ENCODE results near the gene TLR10. TPM values are rescaled to one million over a fixed set of nuclear protein-coding genes. Genes with fewer than 3 reads are reported as not detected.

TLR10 gene
- polyA plus RNA-seq, 1 experiment, result not detected

- TF ChIP-seq CTCF (IDR thresholded peaks at IDR 0.05; ENCODE audit: insufficient read depth, low read depth, low read length), result no peak
- ChIA-PET CTCF (interaction anchor here (4.6 to 6.5 kb wide), 2 partner anchors 9 to 561 kb away, joined by 16 to 40 read pairs; no protein-coding TSS in a partner anchor), POLR2A (no interaction called here)
- Histone ChIP-seq H3K27me3 (ENCODE audit: control insufficient read depth, insufficient read depth, low read length) (peaks cover 1% of the 10 kb centered on the region; the same call in 1 of the 2 replicates), H3K36me3 (ENCODE audit: control insufficient read depth, insufficient read depth, low read length) (no peaks in the 10 kb centered on the region), H3K4me3 (ENCODE audit: low read depth, low read length) (no peak overlapping the region)
- DNase-seq (ENCODE audit: low read depth), result no peak
These were observed 42.5 kb downstream of the TLR10 start for GRCh38 chr4:38740303-38740702.

GRCh38 chr4:38738940-38739803, 43.6 kb downstream of the TLR10 start:
- ChIA-PET POLR2A (no interaction called here), CTCF (interaction anchor here (6.5 kb wide), 1 partner anchor 8 kb away, joined by 40 read pairs; no protein-coding TSS in a partner anchor)
- TF ChIP-seq CTCF (IDR thresholded peaks at IDR 0.05; ENCODE audit: insufficient read depth, low read depth, low read length), result no peak

GRCh38 chr4:38735870-38736269, 46.9 kb downstream of the TLR10 start:
- POLR2A ChIA-PET, result no interaction called here

More at GRCh38 chr4:38738940-38739803, 43.6 kb downstream of the TLR10 start:
- DNase-seq (ENCODE audit: low read depth), result no peak
- Histone ChIP-seq H3K4me3 (ENCODE audit: low read depth, low read length) (no peak overlapping the region), H3K36me3 (ENCODE audit: control insufficient read depth, insufficient read depth, low read length) (no peaks in the 10 kb centered on the region), H3K27me3 (ENCODE audit: control insufficient read depth, insufficient read depth, low read length) (peaks cover 1% of the 10 kb centered on the region; the same call in 1 of the 2 replicates)

GRCh38 chr4:38734911-38735310, 47.9 kb downstream of the TLR10 start:
- TF ChIP-seq CTCF (IDR thresholded peaks at IDR 0.05; ENCODE audit: insufficient read depth, low read depth, low read length), result no peak
- CTCF ChIA-PET, result interaction anchor here (0.7 to 2.6 kb wide), 6 partner anchors 24 to 560 kb away, joined by 3 to 12 read pairs (median 4); partner anchors contain the start of gene TLR10
- Histone ChIP-seq H3K27me3 (ENCODE audit: control insufficient read depth, insufficient read depth, low read length) (peaks cover 1% of the 10 kb centered on the region; the same call in 1 of the 2 replicates), H3K4me3 (ENCODE audit: low read depth, low read length) (no peak overlapping the region), H3K36me3 (ENCODE audit: control insufficient read depth, insufficient read depth, low read length) (no peaks in the 10 kb centered on the region)
- DNase-seq (ENCODE audit: low read depth), result no peak
- POLR2A ChIA-PET, result no interaction called here

More at GRCh38 chr4:38735870-38736269, 46.9 kb downstream of the TLR10 start:
- DNase-seq (ENCODE audit: low read depth), result no peak
- no peak for TF ChIP-seq CTCF (IDR thresholded peaks at IDR 0.05; ENCODE audit: insufficient read depth, low read depth, low read length)
- CTCF ChIA-PET, result interaction anchor here (1.5 to 2.6 kb wide), 2 partner anchors 556 to 561 kb away, joined by 4 to 12 read pairs; no protein-coding TSS in a partner anchor
- Histone ChIP-seq H3K36me3 (ENCODE audit: control insufficient read depth, insufficient read depth, low read length) (no peaks in the 10 kb centered on the region), H3K27me3 (ENCODE audit: control insufficient read depth, insufficient read depth, low read length) (peaks cover 1% of the 10 kb centered on the region; the same call in 1 of the 2 replicates), H3K4me3 (ENCODE audit: low read depth, low read length) (no peak overlapping the region)

GRCh38 chr4:38734446-38734845, 48.3 kb downstream of the TLR10 start:
- POLR2A ChIA-PET, result no interaction called here
- no peak for DNase-seq (ENCODE audit: low read depth)
- Histone ChIP-seq H3K27me3 (ENCODE audit: control insufficient read depth, insufficient read depth, low read length) (peaks cover 1% of the 10 kb centered on the region; the same call in 1 of the 2 replicates), H3K4me3 (ENCODE audit: low read depth, low read length) (no peak overlapping the region), H3K36me3 (ENCODE audit: control insufficient read depth, insufficient read depth, low read length) (no peaks in the 10 kb centered on the region)
- TF ChIP-seq CTCF (IDR thresholded peaks at IDR 0.05; ENCODE audit: insufficient read depth, low read depth, low read length), result no peak
- CTCF ChIA-PET, result interaction anchor here (0.7 to 2.6 kb wide), 6 partner anchors 25 to 559 kb away, joined by 3 to 12 read pairs (median 4); partner anchors contain the start of gene TLR10
